Head of caudate nucleus (tissue), 42 donors: Measurements from ENCODE around the gene PSMC3IP.
"Not testable (repeated sequence)": the region's sequence is repeated elsewhere in the genome, so short reads cannot be mapped to it uniquely, and the experiment has no call there.

Source experiments
- DNase-seq, 42 donors: peaks; one replicate each; pipeline versions ENCODE4 v3.0.0 to v3.0.0-alpha.2; 2020 to 2021; ENCODE audit warnings: mixed read lengths in 7 of 42
- intact Hi-C: fragments of 100-400 bp; cut with DNase I; formaldehyde crosslinking; loops from one replicate; pipeline ENCODE4 v1.15.0; 2022

Gene PSMC3IP, protein sequence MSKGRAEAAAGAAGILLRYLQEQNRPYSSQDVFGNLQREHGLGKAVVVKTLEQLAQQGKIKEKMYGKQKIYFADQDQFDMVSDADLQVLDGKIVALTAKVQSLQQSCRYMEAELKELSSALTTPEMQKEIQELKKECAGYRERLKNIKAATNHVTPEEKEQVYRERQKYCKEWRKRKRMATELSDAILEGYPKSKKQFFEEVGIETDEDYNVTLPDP

DNA sequence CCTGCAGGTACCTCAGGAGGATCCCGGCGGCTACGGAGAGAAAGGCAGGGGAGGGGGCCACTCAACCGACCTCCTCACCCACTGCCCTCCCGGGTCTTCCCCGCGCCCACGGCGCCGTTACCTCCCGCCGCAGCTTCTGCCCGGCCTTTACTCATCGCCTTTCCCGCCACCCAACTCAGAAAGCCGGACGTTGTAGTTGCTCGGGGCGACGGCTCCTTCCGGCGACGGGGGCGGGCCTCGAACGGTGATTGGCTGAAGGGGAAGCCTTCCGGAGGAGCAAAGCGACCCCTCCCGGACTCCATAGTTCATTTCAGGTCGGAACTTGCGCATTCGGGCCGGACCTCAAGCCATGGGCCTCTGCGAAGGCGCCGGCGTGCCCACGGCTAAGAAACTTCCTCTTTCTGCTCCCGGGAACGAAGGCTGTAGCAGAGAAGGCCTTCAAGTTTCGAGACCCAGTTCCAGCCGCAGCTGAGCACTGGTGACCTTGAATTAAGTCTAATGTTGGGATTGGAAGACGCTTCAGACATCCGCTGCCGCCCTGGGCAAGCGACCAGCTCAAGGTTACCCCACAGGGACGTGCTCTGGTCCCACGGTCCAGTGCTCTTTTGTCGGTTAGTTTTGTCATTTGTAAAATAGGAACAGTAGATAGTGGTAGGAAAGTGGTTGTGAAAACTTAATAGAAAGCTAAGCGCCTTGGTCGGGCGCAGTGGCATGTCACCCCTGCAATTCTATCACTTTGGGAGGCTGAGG is at the start of gene PSMC3IP:
Gene PSMC3IP, minus strand, starts transcription at position 198 of the 750 bp plus-strand sequence. Its CDS starts 43 bp downstream, at position 155.
- DNase-seq = peak; percentile 91 to 99 (median 96)
- intact Hi-C loops = loop anchor here (5.0 kb wide), 1 partner anchor 100 kb away; the partner anchor contains the start of gene PLEKHH3

DNA sequence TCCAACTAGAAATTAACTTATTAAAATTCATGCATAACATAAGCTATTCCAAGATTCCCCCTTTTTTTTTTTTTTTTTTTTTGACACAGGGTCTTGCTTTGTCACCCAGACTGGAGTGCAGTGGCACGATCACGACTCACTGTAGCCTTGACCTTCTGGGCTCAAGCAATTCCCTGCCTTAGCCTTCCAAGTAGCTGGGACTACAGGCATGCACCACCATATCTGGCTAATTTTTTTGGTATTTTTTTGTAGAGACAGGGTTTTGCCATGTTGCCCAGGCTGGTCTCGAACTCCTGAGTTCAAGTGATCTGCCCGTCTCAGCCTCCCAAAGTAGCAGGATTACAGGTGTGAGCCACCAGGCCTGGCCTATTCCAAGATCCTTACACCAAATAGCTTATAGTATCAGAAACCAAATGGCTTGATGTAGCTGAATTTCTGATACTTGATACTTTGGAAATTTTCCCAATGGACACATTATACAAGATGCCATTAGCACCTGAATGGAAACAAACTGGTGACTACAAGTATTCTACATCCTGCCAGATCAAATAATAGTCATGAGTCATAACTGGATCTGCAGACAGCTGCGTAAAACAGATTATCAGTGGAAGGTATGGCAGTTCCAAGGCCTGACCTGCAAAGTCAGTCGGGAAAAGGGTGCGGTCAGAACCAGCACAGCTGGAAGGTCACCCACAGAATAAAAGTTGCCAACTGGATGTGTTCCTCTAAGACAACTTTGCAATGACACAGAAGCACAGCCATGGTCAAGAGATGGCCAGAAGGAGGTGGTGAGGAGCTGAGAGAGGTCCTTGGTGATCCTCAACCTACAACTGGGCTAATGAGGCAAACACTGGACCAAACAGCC is 46.4 kb upstream of the PSMC3IP start:
- intact Hi-C loops = no loop called here

GRCh38 chr17:42623271-42623670 is 45.7 kb upstream of the PSMC3IP start:
- no peak for DNase-seq
- intact Hi-C loops = no loop called here

More for the DNA sequence above, 46.4 kb upstream of the PSMC3IP start:
- DNase-seq = no peak

DNA sequence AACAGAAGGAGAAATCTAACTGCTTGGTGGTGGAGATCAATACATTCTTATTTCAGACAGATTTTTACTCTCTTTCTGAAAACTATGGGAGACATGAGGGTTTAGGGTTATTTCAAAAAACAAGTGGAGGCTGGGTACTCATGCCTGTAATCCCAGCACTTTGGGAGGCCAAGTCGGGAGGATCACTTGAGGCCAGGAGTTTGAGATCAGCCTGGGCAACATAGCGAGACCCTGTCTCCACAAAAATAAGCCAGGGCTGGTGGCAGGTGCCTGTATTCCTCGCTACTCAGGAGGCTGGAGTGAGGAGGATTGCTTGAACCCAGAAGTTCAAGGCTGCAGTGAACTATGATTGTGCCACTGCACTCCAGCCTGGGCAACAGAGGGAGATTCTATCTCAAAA is 44.5 kb upstream of the PSMC3IP start:
- DNase-seq, intact Hi-C loops: not testable (repeated sequence)

DNA sequence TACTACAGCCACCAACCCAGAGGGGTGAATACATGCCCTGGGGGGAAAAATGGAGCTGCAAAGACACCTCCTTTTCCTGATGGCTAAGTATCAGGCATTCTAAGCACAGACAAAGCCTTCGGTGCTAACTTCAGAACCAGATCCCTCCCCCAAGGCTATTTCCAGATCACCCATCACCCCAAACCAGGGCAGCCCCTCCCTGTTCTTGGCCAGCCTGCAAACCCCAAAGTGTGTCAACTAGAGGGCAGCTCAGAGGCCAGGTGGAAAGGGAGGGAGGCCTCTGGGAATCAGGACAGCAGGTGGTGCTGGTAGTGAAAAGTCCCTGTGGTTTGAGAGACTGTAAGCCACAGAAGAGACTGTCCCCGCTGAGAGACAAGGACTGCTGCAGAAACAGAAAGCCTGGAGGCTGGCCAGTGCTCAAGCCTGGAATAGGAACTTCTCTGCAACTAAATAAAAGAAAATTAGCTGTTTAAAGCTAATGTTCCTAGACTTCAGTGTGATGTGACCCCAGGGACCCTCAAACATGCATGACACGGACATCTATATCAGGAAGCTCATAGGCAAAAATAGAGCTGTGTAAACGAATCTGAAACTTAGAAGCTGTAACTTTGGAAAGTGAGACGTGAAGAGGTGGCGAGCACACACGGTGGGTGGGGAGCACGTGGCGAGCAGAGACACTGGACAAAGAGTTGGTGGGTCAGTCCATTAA is 41.1 kb upstream of the PSMC3IP start:
- DNase-seq = peak in 13 of 42 donors; percentile 2 to 38 (median 13)
- intact Hi-C loops = no loop called here

DNA sequence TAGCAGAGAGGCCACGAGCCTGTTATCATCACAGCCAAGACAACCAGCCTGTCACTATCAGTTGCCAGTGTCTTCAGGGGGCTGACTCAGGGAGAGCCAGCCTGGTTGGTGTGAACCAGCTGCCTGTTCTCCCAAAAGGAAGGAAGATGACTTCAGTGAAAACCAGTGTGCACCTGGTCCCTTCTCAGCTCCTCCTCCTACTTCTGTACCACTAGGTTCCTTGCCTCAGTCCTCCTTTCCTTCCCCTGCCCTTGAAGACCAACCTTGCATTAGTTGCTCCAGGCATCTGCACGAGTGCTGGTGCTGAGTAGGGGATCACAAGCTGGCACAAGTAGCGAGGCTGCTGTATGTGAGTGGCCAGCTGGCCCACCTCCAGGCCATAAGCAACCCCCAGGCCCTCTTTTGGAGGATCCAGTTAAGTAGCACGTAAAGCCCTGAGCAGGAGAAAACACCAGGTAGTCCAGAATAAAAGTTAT is 40.5 kb upstream of the PSMC3IP start:
- DNase-seq = no peak
- intact Hi-C loops = no loop called here

DNA sequence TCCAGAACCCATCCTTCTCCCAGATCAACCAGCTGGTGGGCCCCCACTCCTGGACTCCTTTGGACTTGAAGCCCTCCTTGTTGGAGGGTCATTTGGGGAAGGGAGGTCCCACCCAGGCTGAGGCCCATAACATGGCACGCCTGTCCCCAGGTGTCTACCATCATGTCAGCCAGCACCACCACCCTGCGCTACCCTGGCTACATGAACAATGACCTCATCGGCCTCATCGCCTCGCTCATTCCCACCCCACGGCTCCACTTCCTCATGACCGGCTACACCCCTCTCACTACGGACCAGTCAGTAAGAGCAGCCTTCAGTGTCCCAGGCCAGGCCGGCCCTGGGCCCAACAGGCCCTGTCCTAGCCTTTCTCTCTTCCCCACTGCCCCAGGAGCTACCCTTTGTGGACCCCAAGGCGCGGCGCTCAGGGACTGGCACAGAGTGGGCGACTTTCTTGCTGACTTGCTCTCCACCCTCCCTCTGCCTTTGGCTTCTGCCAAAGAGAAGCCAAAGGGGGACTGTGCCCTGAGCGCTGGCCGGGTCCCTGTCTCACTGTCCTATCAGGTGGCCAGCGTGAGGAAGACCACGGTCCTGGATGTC is 36.3 kb upstream of the PSMC3IP start:
- intact Hi-C loops = no loop called here

DNA sequence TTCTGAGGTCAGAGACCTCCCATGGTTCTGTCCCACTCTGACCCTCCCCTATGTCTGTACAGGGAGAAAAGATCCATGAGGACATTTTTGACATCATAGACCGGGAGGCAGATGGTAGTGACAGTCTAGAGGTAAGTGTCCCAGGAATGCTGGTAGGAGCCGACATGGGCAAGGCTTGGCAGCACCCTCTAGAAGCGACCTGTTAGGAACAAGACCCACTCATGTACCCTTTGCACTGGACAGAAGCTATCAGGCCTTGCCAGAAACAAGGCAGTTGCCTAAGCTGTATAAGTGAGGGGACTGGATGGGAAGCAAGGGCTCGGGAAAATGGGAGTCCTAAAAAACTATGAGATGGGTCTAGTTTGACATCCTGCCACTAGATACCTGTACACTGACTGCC is 34.5 kb upstream of the PSMC3IP start:
- DNase-seq = no peak
- intact Hi-C loops = no loop called here

More for the DNA sequence above, 36.3 kb upstream of the PSMC3IP start:
- DNase-seq = no peak

- intact Hi-C loops = loop anchor here (5.0 kb wide), 1 partner anchor 67 kb away; the partner anchor contains the start of gene PLEKHH3
- DNase-seq = peak in 3 of 42 donors; percentile 2 to 51 (median 19)
These were observed 32.6 kb upstream of the PSMC3IP start for GRCh38 chr17:42609814-42610801.

GRCh38 chr17:42609182-42609813 is 31.8 kb upstream of the PSMC3IP start, which contains the start of the genes RETREG3 and TUBG1:
TSS of gene RETREG3 (minus strand) at chr17:42609374. CDS start at chr17:42609324, 50 bp downstream.
TSS of gene TUBG1 (plus strand) at chr17:42609683. CDS start at chr17:42609738, 55 bp downstream.
- intact Hi-C loops = loop anchor here (5.0 kb wide), 1 partner anchor 68 kb away; the partner anchor contains the start of gene PLEKHH3
- DNase-seq = peak; percentile 96 to 100 (median 99)

DNA sequence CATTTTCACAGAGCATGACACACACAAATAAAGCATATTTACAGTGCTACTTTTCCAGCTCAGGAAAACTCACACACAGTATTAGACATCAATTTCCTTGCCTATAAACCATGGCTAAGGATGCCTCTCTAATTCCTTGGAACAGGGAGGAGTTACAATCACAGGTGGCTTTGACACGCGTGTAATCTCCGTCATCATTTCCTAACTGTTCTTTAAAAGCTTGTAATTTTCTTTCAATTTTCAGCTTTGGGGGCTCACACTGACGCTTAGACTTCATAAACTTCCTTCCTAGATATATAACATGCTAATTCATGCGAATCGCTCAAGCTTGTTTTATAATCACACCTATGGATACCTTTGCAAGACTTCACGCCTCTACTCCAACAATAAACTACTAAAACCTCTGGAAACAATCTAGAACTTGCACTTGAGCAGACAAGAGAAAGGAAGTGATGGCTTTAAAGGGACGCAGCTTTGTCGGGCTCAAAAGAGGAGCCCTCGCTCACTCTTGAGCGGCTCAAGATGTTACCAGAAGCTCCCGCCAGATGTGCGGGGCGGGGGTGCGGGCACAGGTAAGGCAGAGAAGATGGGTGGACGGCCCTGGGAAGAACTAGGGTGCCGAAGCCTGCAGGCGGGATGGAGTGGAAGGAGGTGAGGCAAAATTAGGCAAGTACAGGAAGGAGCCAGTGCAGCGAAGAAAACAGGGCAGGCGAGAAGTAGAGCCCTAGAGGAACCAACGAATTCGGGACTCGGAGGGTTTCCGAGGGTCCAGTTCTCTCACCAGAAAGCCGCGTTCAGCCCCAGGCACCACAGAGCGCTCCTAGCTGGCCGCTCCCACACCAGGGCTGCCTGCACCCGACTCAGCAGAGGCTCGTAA is 31.0 kb upstream of the PSMC3IP start:
- peak in 1 of 42 donors; percentile 57 for DNase-seq
- intact Hi-C loops = loop anchor here (5.0 kb wide), 1 partner anchor 69 kb away; the partner anchor contains the start of gene PLEKHH3

DNA sequence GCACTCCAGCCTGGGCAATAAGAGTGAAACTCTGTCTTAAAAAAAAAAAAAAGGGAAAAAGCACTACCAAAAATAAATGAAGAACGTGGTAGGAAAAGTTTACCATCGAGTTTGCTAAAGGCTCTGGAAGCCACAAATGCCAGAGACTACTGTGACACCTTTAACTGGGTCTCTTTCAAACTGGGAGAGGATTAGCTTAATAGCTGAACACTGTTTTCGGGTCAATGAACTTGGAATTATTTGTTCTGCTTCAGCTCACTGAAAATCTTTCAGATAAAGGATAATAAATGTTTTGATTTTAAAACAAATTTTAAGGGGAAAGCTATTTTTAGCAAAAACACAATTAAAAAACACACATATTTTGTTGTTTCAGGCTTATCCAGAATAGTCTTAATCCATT is 30.2 kb upstream of the PSMC3IP start:
- no peak for DNase-seq
- intact Hi-C loops = loop anchor here (5.0 kb wide), 1 partner anchor 70 kb away; the partner anchor contains the start of gene PLEKHH3

DNA sequence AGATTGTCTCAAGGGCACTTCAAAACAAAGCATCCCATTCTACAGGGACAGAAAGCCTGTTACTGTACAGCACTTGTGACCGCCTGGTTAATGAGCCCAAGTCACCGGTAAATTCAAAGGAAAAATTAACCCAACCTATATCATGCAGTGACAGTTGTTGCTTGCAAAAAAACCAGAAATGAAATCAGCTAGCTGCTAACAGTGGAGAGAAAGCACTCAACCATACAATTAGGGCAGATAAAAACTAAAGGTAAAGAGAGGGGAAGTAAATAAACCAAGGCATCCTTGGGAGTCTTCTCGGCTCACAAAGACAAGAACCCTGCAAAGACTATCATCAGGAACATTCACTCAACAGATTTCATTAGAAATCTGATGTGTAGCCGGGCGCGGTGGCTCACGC is 25.8 kb upstream of the PSMC3IP start:
- no peak for DNase-seq
- intact Hi-C loops = no loop called here

DNA sequence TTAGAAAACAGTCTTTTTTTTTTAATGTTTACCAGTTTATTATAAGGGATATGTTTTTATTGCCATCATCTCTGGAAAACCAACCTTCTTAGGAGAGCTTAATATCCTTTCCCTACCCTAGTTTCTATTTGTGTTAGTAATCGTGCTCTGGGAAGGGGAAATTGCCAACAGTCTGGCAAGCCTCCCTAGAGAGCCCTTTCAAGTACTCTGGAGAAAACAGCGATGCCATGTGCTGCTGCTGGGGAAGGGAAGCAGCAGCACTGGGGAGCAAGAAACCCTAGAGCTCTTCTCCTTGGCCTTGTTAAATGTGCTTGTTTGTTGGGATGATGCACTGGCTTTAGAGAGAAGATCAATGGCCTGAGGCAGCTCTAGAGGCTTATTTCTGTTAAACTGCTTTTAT is 21.4 kb upstream of the PSMC3IP start:
- intact Hi-C loops = no loop called here

DNA sequence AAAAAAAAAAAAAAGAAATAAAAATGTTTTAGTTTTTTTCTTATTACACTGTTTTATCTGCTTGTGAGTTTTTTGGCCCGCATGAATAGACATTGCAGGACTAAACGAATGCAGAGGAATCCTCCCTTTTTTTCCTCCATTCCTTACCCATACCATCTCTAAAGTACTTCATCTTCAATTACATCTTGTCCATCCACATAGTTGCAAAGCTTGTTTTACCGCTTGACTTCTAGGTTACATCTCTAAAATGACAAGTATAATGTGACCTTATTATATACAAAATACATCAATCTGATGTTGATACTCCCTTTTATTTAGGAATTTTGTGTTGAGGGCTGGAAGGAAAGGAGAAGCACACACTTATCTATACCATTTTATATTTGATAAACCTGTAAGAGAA is 18.9 kb upstream of the PSMC3IP start:
- no peak for DNase-seq
- intact Hi-C loops = no loop called here

More for the DNA sequence above, 21.4 kb upstream of the PSMC3IP start:
- peak in 21 of 42 donors; percentile 3 to 67 (median 29) for DNase-seq
